ENCODE data around the gene IFI30.

The IFI30 gene

DNA sequence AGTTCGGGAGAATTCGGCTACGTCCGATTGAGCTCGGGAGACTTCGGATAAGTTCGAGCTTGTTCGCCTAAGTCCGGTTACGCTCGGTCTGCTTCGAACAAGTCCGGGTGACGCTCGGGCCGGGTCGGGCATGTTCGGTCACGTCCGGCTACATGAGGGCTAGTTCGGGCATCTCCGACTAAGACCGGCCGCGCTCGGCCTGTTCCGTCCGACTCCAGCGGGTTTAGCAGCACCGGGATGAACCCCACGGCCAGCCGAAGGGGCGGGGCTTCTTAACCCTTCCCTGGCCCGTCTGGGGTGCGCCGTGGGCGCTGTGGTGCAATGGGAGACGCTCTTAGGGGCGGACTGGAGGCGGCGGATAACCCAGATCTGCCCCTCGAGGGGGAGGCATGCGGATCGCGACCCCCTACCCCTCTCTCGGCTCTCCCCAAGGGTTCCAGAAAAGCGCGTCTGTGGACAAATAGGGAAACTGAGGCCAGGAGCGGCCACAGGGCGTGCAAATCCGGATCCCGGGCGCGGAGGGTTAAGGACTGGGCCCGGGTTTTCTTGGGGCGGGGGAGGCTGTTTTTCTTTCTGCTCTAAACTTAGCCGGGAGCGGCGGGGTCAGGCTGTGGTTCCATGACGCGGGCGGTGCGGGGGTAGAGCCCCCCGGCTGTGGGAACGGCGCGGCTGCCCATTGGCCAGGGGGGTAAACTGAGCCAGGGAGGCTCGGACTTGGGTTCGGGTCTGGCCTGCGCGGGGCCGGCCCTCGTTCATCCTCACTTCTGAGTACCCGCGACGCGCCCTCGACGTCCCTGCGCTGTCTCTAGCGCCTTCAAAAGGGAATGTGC lies 51.1 kb downstream of the IFI30 start:
- Histone ChIP-seq H3K36me3 (no peaks in the 10 kb centered on the region), H3K4me1 (peaks cover 0 to 39% (median 31%) of the 10 kb centered on the region in 4 donors), H3K27ac (peak overlapping the region; percentile 2 to 57), H3K27me3 (peaks cover 0 to 75% of the 10 kb centered on the region in 2 donors), H3K9me3 (no peaks in the 10 kb centered on the region), H3K4me3 (peak overlapping the region; percentile 40 to 43)
- TF ChIP-seq, protein P1, sequence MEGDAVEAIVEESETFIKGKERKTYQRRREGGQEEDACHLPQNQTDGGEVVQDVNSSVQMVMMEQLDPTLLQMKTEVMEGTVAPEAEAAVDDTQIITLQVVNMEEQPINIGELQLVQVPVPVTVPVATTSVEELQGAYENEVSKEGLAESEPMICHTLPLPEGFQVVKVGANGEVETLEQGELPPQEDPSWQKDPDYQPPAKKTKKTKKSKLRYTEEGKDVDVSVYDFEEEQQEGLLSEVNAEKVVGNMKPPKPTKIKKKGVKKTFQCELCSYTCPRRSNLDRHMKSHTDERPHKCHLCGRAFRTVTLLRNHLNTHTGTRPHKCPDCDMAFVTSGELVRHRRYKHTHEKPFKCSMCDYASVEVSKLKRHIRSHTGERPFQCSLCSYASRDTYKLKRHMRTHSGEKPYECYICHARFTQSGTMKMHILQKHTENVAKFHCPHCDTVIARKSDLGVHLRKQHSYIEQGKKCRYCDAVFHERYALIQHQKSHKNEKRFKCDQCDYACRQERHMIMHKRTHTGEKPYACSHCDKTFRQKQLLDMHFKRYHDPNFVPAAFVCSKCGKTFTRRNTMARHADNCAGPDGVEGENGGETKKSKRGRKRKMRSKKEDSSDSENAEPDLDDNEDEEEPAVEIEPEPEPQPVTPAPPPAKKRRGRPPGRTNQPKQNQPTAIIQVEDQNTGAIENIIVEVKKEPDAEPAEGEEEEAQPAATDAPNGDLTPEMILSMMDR (IDR thresholded peaks at IDR 0.05), result no peak
- DNase-seq, result peak; percentile 98 to 99
- intact Hi-C loops (cut with DNase I; ENCODE audit: low total_unique reads), result no loop called here

GRCh38 chr19:18225355-18225701 lies 51.7 kb downstream of the IFI30 start:
- no peaks in the 10 kb centered on the region for H3K36me3 ChIP-seq
- peak overlapping the region in 1 of 2 donors; percentile 40 for H3K4me3 ChIP-seq
- H3K27me3 ChIP-seq, result peaks cover 0 to 81% of the 10 kb centered on the region in 2 donors
- intact Hi-C loops (cut with DNase I; ENCODE audit: low total_unique reads), result no loop called here
- H3K27ac ChIP-seq, result peak overlapping the region; percentile 2 to 57
- TF ChIP-seq, protein P1 (IDR thresholded peaks at IDR 0.05), result no peak
- no peak for DNase-seq
- H3K9me3 ChIP-seq, result no peaks in the 10 kb centered on the region
- H3K4me1 ChIP-seq, result peaks cover 0 to 39% (median 31%) of the 10 kb centered on the region in 4 donors

GRCh38 chr19:18225702-18226468 lies 52.3 kb downstream of the IFI30 start, which contains the start of gene PDE4C:
Gene PDE4C, minus strand, starts transcription at chr19:18226438. Its CDS starts 23 bp downstream, at chr19:18226415.
- DNase-seq, result peak in 1 of 2 donors; percentile 72
- peaks cover 0 to 43% (median 31%) of the 10 kb centered on the region in 4 donors for H3K4me1 ChIP-seq
- H3K27me3 ChIP-seq, result peaks cover 0 to 80% of the 10 kb centered on the region in 2 donors
- TF ChIP-seq, protein P1 (IDR thresholded peaks at IDR 0.05), result no peak
- intact Hi-C loops (cut with DNase I; ENCODE audit: low total_unique reads), result no loop called here
- peak within 1 kb of the TSS; percentile 2 to 57 for H3K27ac ChIP-seq
- no peaks in the 10 kb centered on the region for H3K36me3 ChIP-seq
- peak within 1 kb of the TSS in 1 of 2 donors; percentile 25 for H3K4me3 ChIP-seq
- H3K9me3 ChIP-seq, result no peaks in the 10 kb centered on the region

- peaks cover 0 to 54% (median 36%) of the 10 kb centered on the region in 4 donors for H3K4me1 ChIP-seq
These were observed 53.6 kb downstream of the IFI30 start for GRCh38 chr19:18226956-18227780.

More at GRCh38 chr19:18226956-18227780, 53.6 kb downstream of the IFI30 start:
- H3K4me3 ChIP-seq, result no peak overlapping the region
- TF ChIP-seq, protein P1 (IDR thresholded peaks at IDR 0.05), result no peak
- H3K27ac ChIP-seq, result no peak overlapping the region
- H3K9me3 ChIP-seq, result no peaks in the 10 kb centered on the region
- intact Hi-C loops (cut with DNase I; ENCODE audit: low total_unique reads), result no loop called here
- peaks cover 0 to 80% of the 10 kb centered on the region in 2 donors for H3K27me3 ChIP-seq
- DNase-seq, result no peak
- H3K36me3 ChIP-seq, result no peaks in the 10 kb centered on the region
